DMS53 treated with DMSO at 0.1 percent for 48 hours (cell line): Measurements from ENCODE around the gene DNAJB2.
A peak's percentile ranks its signal among the peaks of the same experiment; 100 is the strongest.
"Not testable (repeated sequence)": the region's sequence is repeated elsewhere in the genome, so short reads cannot be mapped to it uniquely, and the experiment has no call there.

Source experiments
- DNase-seq: peaks from one replicate; lab custom pipeline; 2025; ENCODE audit not compliant: unreplicated experiment; lab: John Stamatoyannopoulos, UW

Gene DNAJB2

GRCh38 chr2:219284501-219285372, 5.6 kb downstream of the DNAJB2 start:
- DNase-seq: no peak

- DNase-seq: no peak
Observed at GRCh38 chr2:219285373-219285735, 6.2 kb downstream of the DNAJB2 start.

DNA sequence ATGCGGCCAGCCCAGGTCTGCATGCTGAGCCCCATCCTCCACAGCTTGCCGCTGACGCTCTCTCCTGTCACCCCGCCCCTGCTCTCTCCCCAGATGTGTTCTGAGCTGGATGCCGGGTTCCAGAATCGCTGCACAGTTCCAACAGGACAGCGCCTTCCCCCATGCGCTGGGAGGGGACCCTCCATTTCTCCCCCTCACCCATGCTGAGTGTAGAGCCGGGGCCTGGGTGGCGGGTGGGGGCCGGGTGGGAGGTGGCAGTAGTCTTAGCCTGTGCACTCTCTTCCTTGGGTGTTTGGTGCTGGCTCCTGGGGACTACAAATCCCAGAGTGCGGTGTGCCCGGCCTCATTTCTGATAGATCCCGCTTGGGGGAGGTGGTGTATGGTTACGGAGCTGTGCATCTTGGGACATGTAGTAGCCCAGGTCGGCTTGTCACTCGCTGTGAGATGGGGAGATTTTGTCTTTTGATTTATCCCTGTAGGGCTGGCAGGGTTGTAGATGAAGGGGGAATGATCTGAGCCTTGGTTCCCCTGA, 6.8 kb downstream of the DNAJB2 start:
- no peak for DNase-seq

GRCh38 chr2:219286436-219287115, 7.4 kb downstream of the DNAJB2 start:
- no peak for DNase-seq

DNA sequence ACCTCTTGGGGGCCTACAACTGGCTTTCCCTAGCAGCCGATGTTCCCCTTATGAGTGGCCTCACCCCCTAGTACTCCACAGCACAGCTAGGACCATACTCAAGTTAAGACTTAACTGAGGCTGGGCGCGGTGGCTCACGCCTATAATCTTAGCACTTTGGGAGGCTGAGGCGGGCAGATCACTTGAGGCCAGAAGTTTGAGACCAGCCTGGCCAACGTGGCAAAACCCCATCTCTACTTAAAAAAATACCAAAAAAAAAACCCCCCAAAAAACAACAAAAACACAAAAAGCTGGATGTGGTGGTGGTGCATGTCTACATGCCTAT, 7.9 kb downstream of the DNAJB2 start:
- not testable (repeated sequence) for DNase-seq

DNA sequence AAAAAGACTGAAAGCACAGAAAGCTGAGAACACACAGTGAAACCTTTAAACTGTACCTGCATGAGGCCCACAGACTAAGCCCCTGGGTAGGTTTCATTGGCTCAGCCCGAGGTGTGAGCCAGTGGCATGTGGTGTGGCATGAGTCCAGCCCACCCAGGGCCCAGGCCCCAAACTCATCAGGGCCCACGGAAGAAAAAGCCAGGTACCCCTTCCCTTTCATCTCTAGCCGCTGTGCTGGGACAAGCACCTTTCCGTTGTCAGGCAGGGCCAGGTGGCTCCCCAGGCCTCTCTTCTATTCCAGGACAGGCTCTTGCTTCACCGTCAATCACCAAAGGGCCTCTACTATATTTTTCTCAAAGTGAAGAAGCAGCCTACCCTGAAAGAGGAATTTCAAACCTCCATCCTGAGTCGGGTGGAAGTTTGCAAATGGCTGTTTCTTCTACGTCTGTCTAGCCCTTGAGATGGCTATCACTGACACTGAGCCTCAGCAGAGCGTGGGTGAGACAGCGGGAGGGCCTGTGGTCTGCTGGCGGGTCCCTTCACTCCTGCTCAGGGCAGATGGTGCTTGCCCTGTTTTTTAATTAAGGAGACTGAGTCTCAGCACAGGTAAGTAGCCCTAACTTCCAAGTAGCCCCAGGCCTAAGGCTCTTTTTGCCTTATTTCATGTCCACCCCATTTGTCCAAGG, 8.6 kb downstream of the DNAJB2 start:
- DNase-seq: no peak

- DNase-seq: no peak
Observed at GRCh38 chr2:219289195-219289536, 10.0 kb downstream of the DNAJB2 start.

DNA sequence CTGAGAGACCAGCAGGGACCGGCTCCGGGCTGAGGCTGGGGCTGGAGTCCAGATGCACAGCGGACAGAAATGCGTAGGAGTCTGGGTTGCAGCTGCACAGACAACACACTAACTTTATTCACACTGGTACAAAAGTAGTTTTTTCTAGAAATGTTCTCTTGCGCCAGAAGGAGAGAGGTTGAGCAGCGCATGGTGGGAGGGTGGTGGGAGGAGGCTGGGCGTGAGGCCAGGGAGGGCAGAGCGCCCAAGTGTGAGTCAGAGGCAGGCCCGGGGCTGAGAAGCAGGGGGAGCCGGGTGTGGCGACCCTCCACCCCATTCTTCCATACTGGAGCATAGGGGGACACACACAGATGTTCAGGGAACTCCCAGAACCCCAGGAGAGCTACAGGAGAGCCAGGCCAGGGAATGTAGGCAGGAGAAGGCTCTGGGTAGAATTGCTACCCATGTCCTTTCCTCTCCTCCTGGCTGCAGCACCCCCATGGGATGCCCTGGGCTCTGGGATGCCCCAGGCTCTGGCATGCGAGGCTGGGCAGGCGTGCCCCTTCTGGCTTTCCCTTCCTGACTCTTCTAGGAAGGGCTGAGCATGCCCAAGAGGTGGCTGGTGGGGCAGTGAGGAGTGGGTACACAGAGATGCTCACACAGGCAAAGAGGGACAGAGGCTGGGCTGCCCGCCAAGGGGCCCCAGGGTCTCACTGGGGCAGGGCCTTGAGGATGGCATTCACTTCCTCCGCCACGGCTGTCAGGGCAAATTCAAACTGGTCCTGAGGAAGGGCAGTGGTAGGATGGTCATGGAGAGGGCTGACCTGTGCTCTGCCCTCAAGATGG, 10.6 kb downstream of the DNAJB2 start:
- DNase-seq: no peak

DNA sequence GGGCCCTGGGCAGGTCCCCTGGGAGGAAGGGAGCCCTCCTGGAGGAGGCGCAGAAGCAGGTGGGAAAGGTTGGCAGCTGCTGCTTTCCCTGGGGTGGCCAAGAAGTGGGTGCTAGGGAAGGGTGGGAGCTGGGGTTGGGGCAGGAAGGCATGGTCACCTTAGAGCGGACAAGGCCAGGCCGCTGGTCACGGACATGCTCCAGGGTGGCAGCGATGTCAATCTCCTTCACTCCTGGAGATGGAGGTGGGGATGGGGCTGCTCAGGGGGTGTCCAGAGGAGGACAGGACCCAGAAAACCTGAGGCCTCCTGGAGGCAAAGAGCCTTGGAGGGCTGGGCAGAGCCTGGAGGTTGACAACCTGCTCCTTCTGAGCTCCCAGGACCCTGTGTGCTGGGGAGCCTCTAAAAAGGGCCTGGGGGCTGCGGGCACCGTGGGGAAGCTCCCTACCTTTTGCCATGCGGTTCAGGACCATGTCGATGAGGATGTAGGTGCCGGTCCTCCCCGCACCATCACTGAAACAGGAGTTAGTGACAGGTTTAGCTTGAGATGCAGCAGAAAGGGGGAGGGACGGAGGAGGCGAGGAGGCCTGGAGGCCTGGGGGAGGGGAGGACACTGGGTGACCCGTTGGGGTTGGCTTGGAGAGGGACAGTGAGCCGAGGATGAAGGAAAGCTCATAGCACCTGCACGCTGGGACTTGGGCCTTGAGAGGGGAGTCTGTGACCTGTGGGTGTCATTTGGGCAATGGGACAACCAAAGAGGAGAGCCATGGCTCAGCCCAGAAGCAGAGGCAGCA, 11.4 kb downstream of the DNAJB2 start:
- no peak for DNase-seq

- DNase-seq: no peak
Observed at GRCh38 chr2:219291394-219291793, 12.2 kb downstream of the DNAJB2 start.

- DNase-seq: no peak
Observed at GRCh38 chr2:219291910-219292490, 12.8 kb downstream of the DNAJB2 start.

- no peak for DNase-seq
Observed at GRCh38 chr2:219292616-219293015, 13.4 kb downstream of the DNAJB2 start.

GRCh38 chr2:219293736-219294231, 14.6 kb downstream of the DNAJB2 start:
- DNase-seq: no peak

DNA sequence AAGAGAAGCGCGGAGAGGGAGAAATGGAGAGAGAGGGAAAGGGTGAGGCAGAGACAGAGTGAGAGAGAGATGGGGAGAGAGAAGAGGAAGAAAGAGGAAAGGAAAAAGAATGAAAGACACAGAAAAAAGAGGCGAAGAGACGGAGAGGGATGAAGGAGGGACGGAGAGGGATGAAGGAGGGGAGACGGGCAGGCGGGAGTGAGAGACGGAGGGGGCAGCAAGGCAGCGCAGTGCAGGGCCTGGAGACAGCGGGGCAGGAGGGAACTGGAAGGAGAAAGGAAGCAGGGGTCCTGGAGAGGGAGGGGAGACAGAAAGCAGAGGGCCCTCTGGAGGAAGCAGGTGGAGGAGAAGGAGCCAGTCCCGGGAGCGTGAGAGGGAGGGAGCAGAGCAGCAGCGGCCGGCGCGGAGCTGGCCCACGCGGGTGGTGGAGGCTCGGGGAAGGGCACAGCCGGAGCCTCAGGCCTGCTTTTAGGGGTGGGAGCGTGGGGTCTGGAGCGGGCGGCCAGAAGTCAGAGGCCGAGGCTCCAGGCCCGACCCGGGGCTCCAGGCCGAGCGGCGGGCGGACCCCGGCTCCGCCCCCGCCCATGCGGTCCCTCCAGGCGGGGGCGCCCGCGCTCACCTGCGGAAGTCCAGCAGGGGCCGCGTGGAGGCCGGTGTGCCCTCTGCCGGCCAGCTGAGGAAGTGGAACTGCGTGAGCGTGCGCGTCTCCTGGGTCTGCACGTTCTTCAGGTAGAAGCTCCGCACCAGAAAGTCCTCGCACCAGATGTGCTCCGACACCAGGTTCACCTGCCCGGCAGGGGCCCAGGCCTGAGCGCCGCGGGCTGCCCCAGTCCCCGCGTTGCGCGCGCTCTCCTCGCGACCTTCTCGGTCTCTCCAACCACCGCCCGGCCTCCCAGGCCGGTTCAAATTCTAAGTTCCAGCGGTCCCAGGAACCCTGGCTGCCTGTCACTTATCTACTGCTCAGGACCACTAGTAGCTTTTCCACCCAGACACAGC, 15.5 kb downstream of the DNAJB2 start:
- DNase-seq: peak; percentile 77

- no peak for DNase-seq
Observed at GRCh38 chr2:219296142-219296541, 17.0 kb downstream of the DNAJB2 start.

DNA sequence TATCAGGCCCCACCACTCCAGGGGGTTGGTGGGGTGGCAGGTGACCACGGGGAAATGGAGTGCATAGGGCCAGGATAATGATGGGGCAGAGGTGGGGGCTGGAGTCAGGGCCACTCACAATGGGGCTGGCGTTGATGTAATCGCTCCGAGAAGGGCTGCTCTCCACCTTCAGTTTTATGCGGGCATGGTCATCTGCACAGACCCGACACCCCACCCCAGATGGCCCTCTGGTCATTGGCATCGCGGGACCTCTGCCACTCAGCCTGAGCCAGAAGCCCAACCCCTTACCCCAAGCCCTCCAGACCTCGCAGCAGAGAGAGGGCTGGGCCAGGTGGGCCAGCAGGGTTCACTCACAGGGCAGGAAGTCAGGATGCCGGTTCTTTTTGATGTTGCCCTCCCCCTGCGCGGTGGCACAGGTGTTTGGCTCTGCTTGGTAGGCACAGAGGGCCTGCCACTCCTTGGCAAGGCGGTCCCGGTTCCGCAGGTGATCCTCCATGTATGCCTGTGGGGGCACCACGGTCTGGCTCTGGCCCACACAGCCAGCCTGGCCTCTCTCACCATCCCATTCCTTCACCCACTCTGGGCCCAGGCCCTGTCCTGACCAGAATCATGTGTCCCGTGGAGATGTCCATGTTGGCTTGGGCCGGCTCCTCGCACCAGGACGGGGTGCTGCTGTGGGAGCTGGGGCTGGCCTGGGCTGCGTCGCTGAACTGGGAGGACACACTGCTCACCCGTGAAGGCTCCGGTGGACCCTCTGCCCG, 17.6 kb downstream of the DNAJB2 start:
- no peak for DNase-seq

GRCh38 chr2:219297766-219298456, 18.7 kb downstream of the DNAJB2 start:
- DNase-seq: no peak
